Adipose tissue (tissue), 3 donors: Measurements from ENCODE around the gene SCNN1A. TPM values are rescaled to one million over a fixed set of nuclear protein-coding genes. Genes with fewer than 3 reads are reported as not detected.
"Not testable (repeated sequence)": the region's sequence is repeated elsewhere in the genome, so short reads cannot be mapped to it uniquely, and the experiment has no call there.

ENCODE experiments used
- H3K27ac ChIP-seq: one replicate; pipeline ENCODE4 v1.5.1; 2013; ENCODE audit warnings: low read depth, low read length
- WGBS, 3 donors: extraction: QIAGEN DNeasy Blood & Tissue Kit; methylation state at CpG; one replicate each; pipeline ENCODE4 v1.1.7; 2013; 5-methylcytosine and 5-hydroxymethylcytosine counted together
- polyA plus RNA-seq, 3 donors: library from polyadenylated mRNA; stranded (reverse); fragments of 200-250 nt; gene quantifications; one replicate each; pipeline ENCODE4 v1.2.3, GENCODE V29; 2013
- donor health status: healthy with polysubstance abuse.
- donor health status: Bipolar disorder and iron deficiency.
- donor health status: healthy.

The SCNN1A gene
- polyA plus RNA-seq, 3 donors = 1.0 to 17.0 (median 5.0) TPM

- 62 to 80% (median 71%) methylated on average over 8 of the region's 8 CpGs for WGBS, 3 donors
- H3K27ac ChIP-seq = no peak overlapping the region
These were observed 19.6 kb downstream of the SCNN1A start for GRCh38 chr12:6355491-6356373.

GRCh38 chr12:6354495-6355393 lies 20.6 kb downstream of the SCNN1A start:
- H3K27ac ChIP-seq = no peak overlapping the region
- 94 to 97% (median 95%) methylated on average over 10 of the region's 10 CpGs for WGBS, 3 donors

GRCh38 chr12:6352193-6353173 lies 22.9 kb downstream of the SCNN1A start:
- H3K27ac ChIP-seq = peak overlapping the region; percentile 15
- WGBS, 3 donors = 45 to 70% (median 49%) methylated on average over 9 of the region's 9 CpGs

- 62 to 85% (median 66%) methylated on average over 5 of the region's 5 CpGs for WGBS, 3 donors
- no peak overlapping the region for H3K27ac ChIP-seq
These were observed 23.7 kb downstream of the SCNN1A start for GRCh38 chr12:6351622-6352021.

GRCh38 chr12:6347367-6348338 lies 27.7 kb downstream of the SCNN1A start:
- WGBS, 3 donors = 31 to 66% (median 38%) methylated on average over 19 of the region's 19 CpGs

GRCh38 chr12:6346942-6347341 lies 28.4 kb downstream of the SCNN1A start:
- H3K27ac ChIP-seq = peak overlapping the region; percentile 67
- WGBS, 3 donors = 71 to 91% (median 74%) methylated on average over 8 of the region's 8 CpGs

More at GRCh38 chr12:6347367-6348338, 27.7 kb downstream of the SCNN1A start:
- H3K27ac ChIP-seq = peak overlapping the region; percentile 67

GRCh38 chr12:6346235-6346832 lies 29.0 kb downstream of the SCNN1A start:
- 83 to 88% (median 83%) methylated on average over 5 of the region's 5 CpGs for WGBS, 3 donors

GRCh38 chr12:6345319-6346091 lies 29.9 kb downstream of the SCNN1A start:
- WGBS, 3 donors = 45 to 68% (median 59%) methylated on average over 10 of the region's 10 CpGs
- H3K27ac ChIP-seq = peak overlapping the region; percentile 83

More at GRCh38 chr12:6346235-6346832, 29.0 kb downstream of the SCNN1A start:
- peak overlapping the region; percentile 83 for H3K27ac ChIP-seq

- not testable (repeated sequence) for H3K27ac ChIP-seq
- WGBS, 3 donors = 90 to 95% (median 94%) methylated on average over 10 to 11 of the region's 11 CpGs
These were observed 31.2 kb downstream of the SCNN1A start for GRCh38 chr12:6344101-6344660.

- H3K27ac ChIP-seq = peak overlapping the region; percentile 51
- WGBS, 3 donors = 44 to 63% (median 55%) methylated on average over 5 of the region's 5 CpGs
These were observed 31.8 kb downstream of the SCNN1A start for GRCh38 chr12:6343518-6343917.

GRCh38 chr12:6342140-6342889 lies 33.0 kb downstream of the SCNN1A start:
- peak overlapping the region; percentile 58 for H3K27ac ChIP-seq
- WGBS, 3 donors = 26 to 35% (median 27%) methylated on average over 7 of the region's 7 CpGs

GRCh38 chr12:6341417-6342139 lies 33.8 kb downstream of the SCNN1A start, which contains the start of gene TNFRSF1A:
Gene TNFRSF1A (minus strand): TSS chr12:6342076. CDS start chr12:6341814, 262 bp downstream.
- WGBS, 3 donors = 0% methylated on average over 21 of the region's 21 CpGs

GRCh38 chr12:6340745-6341416 lies 34.5 kb downstream of the SCNN1A start:
- 0 to 2% (median 0%) methylated on average over 15 of the region's 15 CpGs for WGBS, 3 donors

More at GRCh38 chr12:6341417-6342139, 33.8 kb downstream of the SCNN1A start, which contains the start of gene TNFRSF1A:
- H3K27ac ChIP-seq = peak within 1 kb of the TSS; percentile 98

More at GRCh38 chr12:6340745-6341416, 34.5 kb downstream of the SCNN1A start:
- H3K27ac ChIP-seq = peak overlapping the region; percentile 98
